ENCODE results near the gene CFAP46. TPM values are rescaled to one million over a fixed set of nuclear protein-coding genes. Genes with fewer than 3 reads are reported as not detected.

Gene CFAP46
- total RNA-seq, 1 donor from 2014 or later = 1.1 TPM

DNA sequence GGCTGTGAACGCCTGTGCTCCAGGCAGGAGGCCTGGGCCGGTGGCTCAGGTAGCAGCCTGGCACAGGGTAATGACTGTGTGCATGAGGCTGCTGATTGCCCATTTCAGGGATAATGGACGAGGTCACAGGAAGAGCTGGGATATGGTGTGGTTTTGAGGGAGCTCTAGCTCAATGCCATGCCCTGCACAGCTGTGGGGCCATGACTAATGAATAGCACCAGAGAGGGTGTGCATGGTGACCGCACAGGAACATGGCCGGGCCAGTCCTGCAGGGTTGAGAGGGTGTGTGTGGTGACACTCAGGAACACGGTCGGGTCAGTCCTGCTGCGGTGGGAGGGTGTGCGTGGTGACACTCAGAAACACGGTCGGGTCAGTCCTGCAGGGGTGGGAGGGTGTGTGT, 178.3 kb downstream of the CFAP46 start:
- DNase-seq (ENCODE audit: low spot score) (no peak), ATAC-seq (no peak)
- intact Hi-C loops (cut with DNase I) = no loop called here

DNA sequence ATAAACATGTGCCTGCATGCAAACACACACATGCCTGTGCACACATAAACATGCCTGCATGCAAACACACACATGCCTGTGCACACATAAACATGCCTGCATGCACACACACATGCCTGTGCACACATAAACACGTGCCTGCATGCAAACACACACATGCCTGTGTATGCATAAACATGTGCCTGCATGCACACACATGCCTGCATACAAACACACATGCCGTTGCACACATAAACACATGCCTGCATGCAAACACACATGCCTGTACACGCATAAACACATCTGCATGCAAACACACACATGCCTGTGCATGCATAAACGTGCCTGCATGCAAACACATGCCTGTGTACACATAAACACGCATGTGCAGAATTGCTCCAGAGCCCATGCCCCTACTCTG, 178.8 kb downstream of the CFAP46 start:
- intact Hi-C loops (cut with DNase I) = no loop called here
- ATAC-seq (no peak), DNase-seq (ENCODE audit: low spot score) (no peak)

DNA sequence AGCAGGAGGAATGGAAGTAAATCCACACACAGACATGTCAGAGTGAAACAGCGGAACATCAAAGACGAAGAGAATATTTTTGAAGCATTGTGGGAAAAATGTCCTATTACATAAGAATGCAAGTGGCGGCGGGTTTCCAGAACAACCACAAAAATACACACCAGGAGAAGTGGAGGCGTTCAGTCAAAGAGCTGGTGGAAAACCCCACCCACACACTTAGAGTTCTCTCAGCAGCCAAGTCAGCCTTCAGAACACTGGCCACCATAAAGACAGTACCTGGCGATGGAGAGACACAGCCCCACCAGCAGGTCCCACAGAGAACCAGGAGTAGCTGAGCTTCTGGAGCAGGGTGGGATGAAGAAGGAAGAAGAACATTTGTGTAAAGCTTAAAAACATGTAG, 180.1 kb downstream of the CFAP46 start:
- intact Hi-C loops (cut with DNase I) = no loop called here
- DNase-seq (ENCODE audit: low spot score) = no peak
- ATAC-seq = no peak

DNA sequence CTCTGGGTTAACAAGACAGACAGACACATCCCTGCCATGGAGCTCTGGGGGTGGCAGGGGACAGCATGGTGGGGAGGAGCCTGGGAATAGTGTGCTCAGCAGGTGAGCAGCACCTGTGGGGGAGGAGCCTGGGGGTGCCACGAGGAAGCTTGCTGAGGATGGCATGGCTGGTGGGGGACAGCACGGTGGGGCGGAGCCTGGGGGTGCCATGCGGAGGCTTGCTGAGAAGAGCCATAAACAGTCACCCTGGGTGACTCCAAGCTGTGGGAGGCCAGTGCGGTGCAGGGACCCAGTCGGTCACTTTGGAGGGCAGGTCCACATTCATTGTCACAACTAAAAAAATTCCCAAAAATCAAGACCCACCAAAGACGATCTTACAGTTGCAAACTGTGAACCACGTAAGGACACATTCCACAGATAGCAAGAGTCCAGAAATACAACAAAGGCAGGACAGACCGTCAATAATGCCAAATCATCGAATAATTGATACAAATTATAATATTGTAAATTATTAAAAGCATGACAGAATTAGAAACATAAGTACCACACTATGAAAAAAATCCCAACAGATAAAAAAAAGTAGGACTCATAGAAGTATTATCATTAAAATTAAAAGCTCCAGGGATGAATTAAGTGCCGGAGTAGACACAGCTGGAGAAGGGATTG, 180.8 kb downstream of the CFAP46 start:
- DNase-seq (ENCODE audit: low spot score) = no peak
- no peak for ATAC-seq
- intact Hi-C loops (cut with DNase I) = no loop called here

DNA sequence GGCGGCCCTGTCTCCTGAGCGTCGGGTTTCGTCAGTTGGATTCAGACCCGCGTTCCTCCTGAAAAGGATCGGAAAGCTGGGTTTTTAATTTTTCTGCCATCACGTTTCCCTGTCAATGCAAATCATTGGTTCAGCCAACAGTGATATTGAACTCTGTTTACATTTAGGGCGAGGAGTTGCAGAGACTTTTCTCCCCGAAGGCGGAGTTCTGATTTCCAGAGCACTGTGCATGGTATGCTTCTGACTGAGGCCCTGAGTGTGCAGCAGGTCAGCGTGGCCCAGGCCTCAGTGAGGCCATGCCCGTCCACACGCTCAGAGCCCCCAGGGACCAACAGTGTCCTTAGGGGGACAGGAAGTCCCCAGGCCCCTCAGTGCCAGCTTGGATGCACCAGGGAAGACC, 183.5 kb downstream of the CFAP46 start:
- intact Hi-C loops (cut with DNase I) = no loop called here
- ATAC-seq (no peak), DNase-seq (ENCODE audit: low spot score) (no peak)

Other genes with a start within 250 kb of the CFAP46 start
- gene NKX6-2, start 156.4 kb downstream of the CFAP46 start, total RNA-seq = 2.1 TPM
- gene ADGRA1, start 145.4 kb upstream of the CFAP46 start, total RNA-seq = 0.13 TPM
- 7.1 TPM for gene KNDC1, start 217.6 kb upstream of the CFAP46 start, total RNA-seq